HCT116 (cell line): ENCODE results near the gene SCN4A. TPM values are rescaled to one million over a fixed set of nuclear protein-coding genes. Genes with fewer than 3 reads are reported as not detected.

Experiments used
- ATAC-seq: fragments of 200-7000 bp; cut with Tn5 transposase; 2 replicates; pipeline ENCODE4 v1.9.1; 2020; ENCODE audit warnings: mild to moderate bottlenecking, moderate library complexity
- Bru-seq: library from RNA; stranded (reverse); fragments of 400-500 nt; gene quantifications from one replicate; lab custom pipeline; 2021; lab: Mats Ljungman, UMichigan
- BruChase-seq, 2 experiments: library from RNA; stranded (reverse); fragments of 400-500 nt; gene quantifications; one replicate each; lab custom pipeline; 2021; lab: Mats Ljungman, UMichigan
- BruUV-seq: library from RNA; stranded (reverse); fragments of 400-500 nt; replicated peaks from 2 replicates; lab custom pipeline; 2021; lab: Mats Ljungman, UMichigan
- CTCF ChIA-PET: fragments of 300-600 bp; sonication (Branson Sonifier 250); formaldehyde crosslinking; loops from one replicate; lab custom pipeline; 2021; ENCODE audit warnings: antibody characterized with exemption; lab: Charles Lee
- POLR2A ChIA-PET: fragments of 300-600, 350-600 bp; sonication (Branson Sonifier 250); formaldehyde crosslinking; loops from one replicate; lab custom pipeline; 2021; ENCODE audit warnings: antibody characterized with exemption; lab: Charles Lee
- RAD21 ChIA-PET, 2 experiments: fragments of 300-600 bp; sonication (Branson Sonifier 250); formaldehyde crosslinking; loops; one replicate each; lab custom pipeline; 2023; ENCODE audit warnings: low total read pairs in 2 of 2; ENCODE audit not compliant: uncharacterized antibody in 2 of 2, unreplicated experiment in 2 of 2, low non-redundant PET in 1 of 2; lab: Charles Lee
- DNase-seq: peaks from one replicate; pipeline ENCODE4 v3.0.0-alpha.2; 2010; ENCODE audit warnings: low read depth, low spot score
- H2AFZ ChIP-seq: fragments of 200-600 bp; shearing (Covaris generic), sonication (generic); 2 replicates; pipeline ENCODE4 v1.6.1; 2017; ENCODE audit warnings: low read depth, mixed run types, mixed read lengths, antibody characterized with exemption, low read length; ENCODE audit not compliant: poor library complexity, severe bottlenecking
- H3K27ac ChIP-seq: 2 replicates; pipeline ENCODE4 v1.5.1; 2012; ENCODE audit warnings: low read depth, low read length
- H3K27me3 ChIP-seq: fragments of 200-600 bp; sonication (generic); 2 replicates; pipeline ENCODE4 v1.6.1; 2016; ENCODE audit warnings: mixed run types, low read length, mixed read lengths; ENCODE audit not compliant: insufficient read depth
- H3K36me3 ChIP-seq, 2 experiments: fragments of 200-500 bp in 1 of 2; fragments of 200-600 bp in 1 of 2; sonication (Bioruptor generic) in 1 of 2; sonication (generic) in 1 of 2; 2 replicates each; pipeline versions ENCODE4 v1.5.1 to v1.6.1; 2014 to 2016; ENCODE audit warnings: low read length in 2 of 2, inconsistent platforms in 1 of 2, mixed read lengths in 1 of 2, mixed run types in 1 of 2; ENCODE audit not compliant: insufficient read depth in 2 of 2, control insufficient read depth in 1 of 2
- H3K4me1 ChIP-seq, 2 experiments: fragments of 200-600 bp in 1 of 2; sonication (generic) in 1 of 2; 2 replicates each; pipeline versions ENCODE4 v1.5.1 to v1.6.1; 2012 to 2017; ENCODE audit warnings: low read length in 2 of 2, inconsistent platforms in 1 of 2, mild to moderate bottlenecking in 1 of 2, mixed read lengths in 1 of 2, mixed run types in 1 of 2, moderate library complexity in 1 of 2; ENCODE audit not compliant: insufficient read depth in 2 of 2, control insufficient read depth in 1 of 2
- H3K4me2 ChIP-seq: fragments of 200-600 bp; sonication (generic); 2 replicates; pipeline ENCODE4 v1.6.1; 2017; ENCODE audit warnings: mixed run types, low read length, mixed read lengths
- H3K4me3 ChIP-seq, 2 experiments: fragments of 200-600 bp in 1 of 2; sonication (generic) in 1 of 2; replicated peaks in 1 of 2; 2 replicates each; pipeline ENCODE4 v1.5.1; 2011 to 2016; ENCODE audit warnings: low read length in 2 of 2, control low read depth in 1 of 2, low read depth in 1 of 2, mild to moderate bottlenecking in 1 of 2, mixed read lengths in 1 of 2, mixed run types in 1 of 2
- H3K79me2 ChIP-seq: fragments of 200-600 bp; sonication (generic); 2 replicates; pipeline ENCODE4 v1.6.1; 2017; ENCODE audit warnings: mild to moderate bottlenecking, mixed run types, low read length, moderate library complexity, mixed read lengths; ENCODE audit not compliant: insufficient read depth
- H3K9ac ChIP-seq: fragments of 200-600 bp; sonication (generic); 2 replicates; pipeline ENCODE4 v1.6.1; 2016; ENCODE audit warnings: low read length, mixed read lengths
- H3K9me2 ChIP-seq: fragments of 200-600 bp; sonication (generic), shearing (Covaris generic); 2 replicates; pipeline ENCODE4 v1.6.1; 2017; ENCODE audit warnings: mixed run types, mild to moderate bottlenecking, moderate library complexity; ENCODE audit not compliant: insufficient read depth
- H3K9me3 ChIP-seq, 2 experiments: fragments of 200-500 bp in 1 of 2; fragments of 200-600 bp in 1 of 2; sonication (Bioruptor generic) in 1 of 2; sonication (generic) in 1 of 2; 2 replicates each; pipeline ENCODE4 v1.6.1; 2014 to 2017; ENCODE audit warnings: low read length in 2 of 2, mixed read lengths in 2 of 2, inconsistent platforms in 1 of 2, low read depth in 1 of 2, mild to moderate bottlenecking in 1 of 2, mixed run types in 1 of 2, moderate library complexity in 1 of 2; ENCODE audit not compliant: control insufficient read depth in 1 of 2, insufficient read depth in 1 of 2
- H4K20me1 ChIP-seq: fragments of 200-600 bp; sonication (generic), shearing (Covaris generic); 2 replicates; pipeline ENCODE4 v1.6.1; 2017; ENCODE audit warnings: mixed run types, mild to moderate bottlenecking, moderate library complexity; ENCODE audit not compliant: insufficient read depth
- EGR1 ChIP-seq: IDR thresholded peaks from 2 replicates; pipeline ENCODE4 v1.6.1; 2012; ENCODE audit warnings: low read depth
- EZH2 ChIP-seq: fragments of 200-600 bp; sonication (generic); IDR thresholded peaks from 2 replicates; pipeline ENCODE4 v1.6.1; 2017; ENCODE audit warnings: antibody characterized with exemption, mixed run types
- JUND ChIP-seq: IDR thresholded peaks from 2 replicates; pipeline ENCODE4 v1.6.1; 2012
- SIN3A ChIP-seq: IDR thresholded peaks from 2 replicates; pipeline ENCODE4 v1.6.1; 2012; ENCODE audit warnings: low read depth
- TCF7L2 ChIP-seq: IDR thresholded peaks from 2 replicates; pipeline ENCODE4 v1.7.0; 2011; ENCODE audit warnings: borderline replicate concordance, inconsistent platforms; ENCODE audit not compliant: insufficient read depth, insufficient read length; ENCODE audit errors: extremely low read depth
- ZNF274 ChIP-seq: fragments of 200-500 bp; sonication (Bioruptor generic); IDR thresholded peaks from 2 replicates; pipeline ENCODE4 v1.6.1; 2014; ENCODE audit warnings: mild to moderate bottlenecking, low read depth, low read length, inconsistent platforms
- intact Hi-C: fragments of 100-400 bp; cut with micrococcal nuclease; formaldehyde crosslinking; loops from 2 replicates; pipeline ENCODE4 v1.10.0; 2022
- long read RNA-seq: library from polyadenylated mRNA; unstranded; transcript quantifications from one replicate; pipeline ENCODE4 v2.0.0, GENCODE V29; 2021; ENCODE audit not compliant: unreplicated experiment
- polyA plus RNA-seq: library from polyadenylated mRNA; unstranded; fragments of >200 nt; gene quantifications from 2 replicates; pipeline ENCODE4 v1.2.1, GENCODE V29; 2012; ENCODE audit warnings: missing spikeins
- total RNA-seq: library from RNA; stranded (reverse); gene quantifications from one replicate; pipeline ENCODE4 v1.2.1, GENCODE V29; 2021; ENCODE audit not compliant: unreplicated experiment
- TF ChIP-seq, protein P1 (sequence below): IDR thresholded peaks from 2 replicates; pipeline ENCODE4 v1.6.1; 2012
- TF ChIP-seq, protein P2 (sequence below): IDR thresholded peaks from 2 replicates; pipeline ENCODE4 v1.6.1; 2011; ENCODE audit warnings: mild to moderate bottlenecking, low read length, moderate library complexity; ENCODE audit not compliant: insufficient replicate concordance; ENCODE audit errors: extremely low read depth

The SCN4A gene
- total RNA-seq = 2.7 TPM
- 1.4 and 2.9 TPM in 2 replicates for polyA plus RNA-seq
- Bru-seq, nascent RNA = percentile 30 among the genes with signal in this experiment
- BruChase-seq, experiment 1, labeled RNA remaining after a 6-hour chase = percentile 34 among the genes with signal in this experiment
- BruChase-seq, experiment 2, labeled RNA remaining after a 2-hour chase = percentile 33 among the genes with signal in this experiment
- long read RNA-seq, partial matches to known transcripts = 0 of 5 reads
- long read RNA-seq, other reads (novel, unspliced or antisense) = 5 of 5 reads

DNA sequence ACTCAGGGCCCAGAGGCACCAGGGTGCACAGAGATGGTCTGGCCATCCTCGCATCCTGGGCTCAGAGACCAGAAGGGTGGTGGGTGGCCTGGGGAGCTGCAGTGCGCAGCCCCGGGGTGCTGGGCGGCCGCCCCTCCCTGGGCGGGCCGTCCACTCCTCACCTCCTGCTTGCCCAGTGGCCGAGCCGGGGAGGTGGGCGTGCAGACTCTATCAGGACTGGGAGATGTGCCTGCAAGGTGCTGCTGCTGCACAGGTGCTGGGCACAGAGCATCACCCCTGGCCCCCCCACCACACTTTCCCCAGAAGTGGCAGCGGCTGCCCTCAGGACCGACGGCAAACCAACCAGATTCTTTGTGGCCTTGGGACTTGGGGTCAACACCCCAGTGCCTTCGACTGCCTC lies at the start of gene SCN4A:
TSS of gene SCN4A (minus strand) at position 123 of the 400 bp plus-strand sequence. CDS start at position 46, 77 bp downstream.
- peak within 1 kb of the TSS; percentile 78 for H3K4me2 ChIP-seq
- peak within 1 kb of the TSS; percentile 46; the same call in 1 of the 2 replicates for H3K27ac ChIP-seq

DNA sequence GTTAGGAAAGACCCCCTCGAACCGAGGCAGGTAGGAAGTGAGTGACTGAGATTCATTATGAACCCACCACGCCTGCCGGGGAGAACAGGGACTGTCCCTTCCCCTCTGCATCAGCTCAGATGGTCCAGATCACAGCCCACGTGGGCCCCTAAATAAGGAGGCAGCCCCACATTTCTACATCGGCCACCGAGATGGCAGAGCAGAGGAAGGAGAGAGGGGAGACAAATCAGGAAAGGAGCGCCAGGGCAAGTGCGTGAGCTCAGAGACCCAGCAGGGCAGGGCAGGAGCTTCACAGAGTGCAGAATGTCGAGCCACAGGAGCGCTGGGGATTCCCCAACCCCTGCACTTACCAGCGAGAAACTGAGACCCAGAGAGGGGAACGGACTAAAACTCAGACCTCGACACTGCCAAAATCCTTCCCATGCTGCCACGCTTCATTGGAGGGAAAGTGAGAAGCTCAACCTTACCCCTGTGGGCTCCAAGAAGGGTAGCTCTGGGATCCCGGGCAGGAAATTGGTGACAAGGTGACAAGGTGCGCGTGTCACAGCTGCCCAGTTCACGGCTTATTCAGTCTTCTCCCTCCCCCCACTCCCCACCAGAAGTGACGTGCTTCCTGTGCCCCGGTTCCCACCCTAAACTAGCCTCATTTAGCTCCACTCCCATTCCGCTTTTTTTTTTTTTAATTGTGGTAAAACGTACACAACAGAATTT lies 47.5 kb upstream of the SCN4A start, which contains the start of gene ICAM2:
TSS of gene ICAM2 (minus strand) at position 578 of the 711 bp plus-strand sequence. CDS start 13,942 bp downstream, outside the sequence.
- H3K36me3 ChIP-seq = no peaks in the 10 kb centered on the region
- ChIA-PET RAD21 (interaction anchor here in 1 of 2 experiments (0.8 kb wide), 1 partner anchor 114 kb away, joined by 3 read pairs; no protein-coding TSS in a partner anchor), POLR2A (interaction anchor here (0.7 kb wide), 1 partner anchor 113 kb away, joined by 3 read pairs; no protein-coding TSS in a partner anchor), CTCF (interaction anchor here (0.6 to 1.0 kb wide), 5 partner anchors 9 to 102 kb away, joined by 3 to 4 read pairs (median 3); partner anchors contain the start of gene GH1)
- no peaks in the 10 kb centered on the region for H3K27me3 ChIP-seq
- H3K4me3 ChIP-seq = no peak within 1 kb of the TSS
- DNase-seq (no peak), ATAC-seq (no peak)
- H3K4me1 ChIP-seq = peaks cover 0 to under 1% of the 10 kb centered on the region in 2 experiments; a peak in 2 of 4 replicates
- no peak for TF ChIP-seq TCF7L2
- TF ChIP-seq, protein P1, sequence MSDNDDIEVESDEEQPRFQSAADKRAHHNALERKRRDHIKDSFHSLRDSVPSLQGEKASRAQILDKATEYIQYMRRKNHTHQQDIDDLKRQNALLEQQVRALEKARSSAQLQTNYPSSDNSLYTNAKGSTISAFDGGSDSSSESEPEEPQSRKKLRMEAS = no peak
- TF ChIP-seq, protein P2, sequence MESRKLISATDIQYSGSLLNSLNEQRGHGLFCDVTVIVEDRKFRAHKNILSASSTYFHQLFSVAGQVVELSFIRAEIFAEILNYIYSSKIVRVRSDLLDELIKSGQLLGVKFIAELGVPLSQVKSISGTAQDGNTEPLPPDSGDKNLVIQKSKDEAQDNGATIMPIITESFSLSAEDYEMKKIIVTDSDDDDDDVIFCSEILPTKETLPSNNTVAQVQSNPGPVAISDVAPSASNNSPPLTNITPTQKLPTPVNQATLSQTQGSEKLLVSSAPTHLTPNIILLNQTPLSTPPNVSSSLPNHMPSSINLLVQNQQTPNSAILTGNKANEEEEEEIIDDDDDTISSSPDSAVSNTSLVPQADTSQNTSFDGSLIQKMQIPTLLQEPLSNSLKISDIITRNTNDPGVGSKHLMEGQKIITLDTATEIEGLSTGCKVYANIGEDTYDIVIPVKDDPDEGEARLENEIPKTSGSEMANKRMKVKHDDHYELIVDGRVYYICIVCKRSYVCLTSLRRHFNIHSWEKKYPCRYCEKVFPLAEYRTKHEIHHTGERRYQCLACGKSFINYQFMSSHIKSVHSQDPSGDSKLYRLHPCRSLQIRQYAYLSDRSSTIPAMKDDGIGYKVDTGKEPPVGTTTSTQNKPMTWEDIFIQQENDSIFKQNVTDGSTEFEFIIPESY = no peak
- TF ChIP-seq JUND = no peak
- no peak for TF ChIP-seq EGR1
- no peaks in the 10 kb centered on the region for H3K79me2 ChIP-seq
- no peaks in the 10 kb centered on the region for H4K20me1 ChIP-seq
- H3K4me2 ChIP-seq = no peak within 1 kb of the TSS
- H3K9me2 ChIP-seq = no peaks in the 10 kb centered on the region
- BruUV-seq = no TSS peak
- H3K9me3 ChIP-seq = no peaks in the 10 kb centered on the region
- H3K27ac ChIP-seq = no peak within 1 kb of the TSS
- intact Hi-C loops = loop anchor here (10.0 kb wide), 1 partner anchor 395 kb away; no protein-coding TSS in a partner anchor
- H3K9ac ChIP-seq = no peak within 1 kb of the TSS
- no peak within 1 kb of the TSS for H2AFZ ChIP-seq

More for the DNA sequence above, at the start of gene SCN4A:
- no peaks in the 10 kb centered on the region for H4K20me1 ChIP-seq
- peaks cover 23 to 42% of the 10 kb centered on the region in 2 experiments for H3K4me1 ChIP-seq
- H3K36me3 ChIP-seq = no peaks in the 10 kb centered on the region
- ChIA-PET RAD21 (no interaction called here), CTCF (no interaction called here), POLR2A (no interaction called here)
- H3K4me3 ChIP-seq = peak within 1 kb of the TSS in 1 of 2 experiments; percentile 44; a peak in 2 of 4 replicates
- ATAC-seq (no peak), DNase-seq (no peak)
- H3K9me2 ChIP-seq = no peaks in the 10 kb centered on the region
- no peaks in the 10 kb centered on the region for H3K27me3 ChIP-seq
- intact Hi-C loops = no loop called here
- H3K79me2 ChIP-seq = no peaks in the 10 kb centered on the region
- BruUV-seq = no TSS peak
- no peaks in the 10 kb centered on the region for H3K9me3 ChIP-seq
- peak within 1 kb of the TSS; percentile 32; the same call in 1 of the 2 replicates for H3K9ac ChIP-seq
- TF ChIP-seq SIN3A (no peak), ZNF274 (no peak), EZH2 (no peak), TCF7L2 (no peak)
- TF ChIP-seq, all 23 proteins: peak for 0
- H2AFZ ChIP-seq = no peak within 1 kb of the TSS
